Right forelimb (tissue), 1 donor: ENCODE data around the gene CFAP46.
A peak's percentile ranks its signal among the peaks of the same experiment; 100 is the strongest.
"Not testable (repeated sequence)": the region's sequence is repeated elsewhere in the genome, so short reads cannot be mapped to it uniquely, and the experiment has no call there.

ENCODE experiments used
- DNase-seq: peaks from one replicate; pipeline ENCODE4 v3.0.0-alpha.2; 2018

CFAP46 gene

DNA sequence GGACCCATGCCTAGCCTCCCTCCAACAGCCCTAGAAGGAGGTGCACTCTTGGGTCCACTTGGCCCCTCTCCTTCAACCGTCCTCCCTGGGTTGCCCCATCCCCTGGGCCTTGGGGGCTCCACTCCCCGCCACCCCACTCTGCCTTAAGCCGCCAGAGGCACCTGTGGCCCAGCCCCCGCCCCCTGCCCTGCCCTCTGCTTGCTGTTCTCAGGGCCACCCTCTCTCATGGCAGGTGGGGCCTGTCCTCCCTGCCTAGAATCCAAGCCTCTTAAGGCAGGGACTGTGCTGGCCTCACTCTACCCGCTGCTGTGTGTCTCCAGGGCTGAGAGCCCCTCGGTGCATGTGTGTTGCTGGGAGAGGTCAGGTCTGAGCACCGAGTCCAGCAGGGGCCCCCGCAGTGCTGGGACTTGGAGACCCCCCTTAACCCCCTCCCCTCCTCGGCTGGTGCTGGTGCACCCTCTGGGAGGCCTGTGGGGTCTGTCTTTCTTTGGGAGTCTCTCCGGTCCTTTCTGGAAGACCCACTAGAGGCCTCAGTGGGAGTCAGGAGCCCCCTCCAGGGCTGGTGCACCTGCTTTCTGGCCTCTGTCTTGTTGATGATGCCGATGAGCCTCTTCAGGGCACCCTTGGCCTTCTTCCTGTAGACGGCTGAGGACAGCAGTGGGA, 43.8 kb downstream of the CFAP46 start:
- peak; percentile 37 for DNase-seq

DNA sequence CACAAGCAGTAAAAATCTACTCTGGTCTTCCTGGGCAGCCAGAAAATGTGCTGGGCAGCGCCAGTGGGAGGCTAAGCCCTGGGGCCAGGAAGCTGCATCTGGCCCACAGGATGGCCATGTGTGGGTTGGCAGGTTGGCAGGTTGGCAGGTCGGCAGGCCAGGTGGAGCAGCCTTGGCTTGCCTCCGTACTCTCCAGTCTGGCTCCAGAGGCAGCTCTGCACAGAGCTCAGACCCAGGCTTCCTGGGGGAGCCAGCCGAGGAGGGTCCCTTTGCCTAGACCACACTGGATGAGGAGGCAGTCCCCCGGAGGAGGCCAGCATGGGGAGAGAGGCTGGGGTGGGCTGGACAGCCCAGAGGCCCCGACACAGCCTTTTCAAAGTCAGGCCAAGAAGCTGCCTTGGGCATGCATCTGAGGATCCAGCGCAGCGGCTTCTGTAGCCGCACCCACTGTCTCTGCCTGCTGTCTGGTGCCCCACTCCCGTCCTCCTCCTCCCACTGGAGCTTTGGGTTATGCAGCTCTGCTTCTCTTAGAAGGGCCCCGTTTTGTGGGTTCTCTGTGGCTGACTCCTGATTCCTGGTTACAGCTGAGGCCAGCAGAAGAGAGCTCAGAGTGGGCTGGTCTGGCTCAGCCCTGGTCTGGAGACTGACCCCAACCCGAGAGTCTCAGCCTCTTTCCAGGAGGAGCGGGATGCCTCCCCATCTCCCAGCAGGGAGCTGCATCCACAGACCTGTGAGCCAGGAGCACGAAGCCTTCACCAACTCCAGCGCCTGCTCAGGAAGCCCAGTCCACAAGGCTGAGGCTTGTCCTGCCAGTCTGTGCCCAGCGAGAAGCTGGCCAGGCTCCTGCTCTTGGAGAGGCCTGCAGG, 44.6 kb downstream of the CFAP46 start:
- DNase-seq: peak; percentile 23

DNA sequence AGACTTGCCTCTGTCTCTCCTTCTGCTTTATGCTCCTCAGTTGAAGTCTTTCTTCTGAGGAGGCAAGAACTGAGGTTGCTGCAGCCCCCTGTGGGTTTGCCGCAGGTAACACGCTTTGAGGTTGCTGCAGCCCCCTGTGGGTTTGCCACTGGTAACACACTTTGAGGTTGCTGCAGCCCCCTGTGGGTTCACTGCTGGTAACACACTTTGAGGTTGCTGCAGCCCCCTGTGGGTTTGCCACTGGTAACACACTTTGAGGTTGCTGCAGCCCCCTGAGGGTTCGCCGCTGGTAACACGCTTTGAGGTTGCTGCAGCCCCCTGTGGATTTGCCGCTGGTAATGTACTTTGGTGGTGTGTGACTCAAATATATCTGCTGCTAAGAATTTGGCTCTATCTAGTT, 48.6 kb downstream of the CFAP46 start:
- not testable (repeated sequence) for DNase-seq

DNA sequence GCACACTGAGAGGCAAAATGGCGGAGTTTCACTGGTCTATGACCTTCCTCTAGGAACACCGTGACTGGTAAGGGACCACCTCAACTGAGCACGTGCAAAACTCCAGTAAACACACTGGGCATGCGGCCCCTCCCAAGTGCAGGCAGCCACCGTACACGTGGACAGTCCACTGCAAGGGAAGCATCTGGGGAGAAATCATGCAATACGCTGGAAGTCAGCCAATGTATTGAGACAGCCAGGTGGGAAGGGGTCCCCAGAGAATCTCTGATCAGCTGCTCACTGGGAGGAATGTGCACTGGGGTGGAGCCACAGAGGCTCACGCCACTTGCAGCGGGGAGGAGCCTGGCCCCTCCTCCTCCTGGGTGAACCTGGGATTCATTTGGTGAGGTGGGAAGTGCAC, 49.3 kb downstream of the CFAP46 start:
- no peak for DNase-seq

DNA sequence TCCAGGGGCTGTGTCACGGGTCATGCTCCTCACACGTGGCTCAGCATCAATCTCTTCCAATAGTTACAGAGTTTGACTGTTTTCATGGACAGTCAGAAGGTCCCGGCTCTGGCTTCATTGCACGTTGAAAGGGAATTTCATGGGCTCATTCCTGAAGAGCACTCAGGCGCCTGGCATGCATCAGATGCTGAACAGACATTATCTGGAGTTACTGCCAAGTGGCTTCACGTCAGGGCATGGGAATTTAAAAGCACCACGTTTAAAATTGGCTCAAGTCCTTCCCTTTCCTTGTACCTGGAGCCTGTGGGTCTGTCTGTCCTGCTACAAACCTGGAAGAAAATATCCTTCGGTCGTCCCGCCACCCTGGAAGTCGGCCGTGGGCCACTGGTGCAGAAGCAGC, 50.4 kb downstream of the CFAP46 start:
- peak; percentile 40 for DNase-seq

DNA sequence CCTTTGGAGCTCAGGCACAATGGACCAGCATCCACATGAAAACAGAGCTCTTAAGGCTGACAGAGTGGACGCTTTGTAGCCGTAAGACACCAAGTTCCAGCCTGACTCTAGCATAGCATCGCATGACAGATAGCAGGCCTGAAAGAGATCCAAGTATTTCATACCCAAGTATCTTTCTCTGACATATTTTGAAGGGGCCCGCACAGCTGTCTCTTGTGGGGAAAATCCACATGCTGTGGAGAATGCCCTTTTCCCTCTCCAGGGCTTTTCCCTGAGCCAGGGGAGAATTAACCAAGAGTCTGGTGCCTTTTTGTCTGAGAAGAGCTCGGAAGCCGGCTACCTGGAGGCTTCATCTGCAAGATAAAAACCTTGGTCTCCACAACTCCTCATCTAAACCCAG, 51.0 kb downstream of the CFAP46 start:
- DNase-seq: peak; percentile 41

DNA sequence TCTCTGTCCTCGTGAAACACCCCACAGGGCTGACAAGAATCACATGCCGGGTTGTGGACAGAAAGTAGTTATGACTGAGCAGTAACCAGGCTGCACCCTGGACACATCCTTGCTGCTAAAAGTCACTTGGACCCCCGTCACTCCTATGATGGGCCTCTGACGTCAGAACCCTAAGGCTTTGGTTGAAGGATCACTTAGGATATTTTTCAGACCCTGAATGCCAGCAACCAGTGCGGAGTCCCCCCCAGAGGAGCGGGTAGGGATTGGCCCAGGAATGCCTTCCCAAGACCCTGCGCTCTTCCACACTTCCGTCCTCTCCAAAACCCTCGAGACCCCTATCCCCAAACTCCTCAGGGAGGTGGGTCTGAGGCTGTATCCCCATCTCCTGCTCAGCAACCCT, 52.1 kb downstream of the CFAP46 start:
- peak; percentile 27 for DNase-seq

DNA sequence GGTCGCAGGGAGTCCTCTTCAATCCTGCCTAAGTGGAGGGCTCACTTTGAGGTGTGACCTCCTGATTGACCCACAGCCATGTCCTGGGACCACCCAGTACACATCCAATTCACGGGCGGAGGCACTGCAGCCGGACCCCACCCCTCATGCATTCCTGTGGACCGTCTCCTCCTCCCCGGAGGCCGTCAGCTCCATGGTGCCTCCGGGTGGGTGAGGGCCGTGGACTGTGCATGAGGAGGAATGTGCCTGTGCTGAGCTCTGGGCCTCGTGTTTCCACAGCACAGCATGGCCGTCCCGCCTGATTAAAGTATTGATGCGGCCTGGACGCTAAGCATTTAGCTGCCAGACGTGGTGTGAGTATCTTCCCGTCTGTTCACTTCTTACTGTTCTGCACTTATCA, 52.8 kb downstream of the CFAP46 start:
- DNase-seq: peak; percentile 36

DNA sequence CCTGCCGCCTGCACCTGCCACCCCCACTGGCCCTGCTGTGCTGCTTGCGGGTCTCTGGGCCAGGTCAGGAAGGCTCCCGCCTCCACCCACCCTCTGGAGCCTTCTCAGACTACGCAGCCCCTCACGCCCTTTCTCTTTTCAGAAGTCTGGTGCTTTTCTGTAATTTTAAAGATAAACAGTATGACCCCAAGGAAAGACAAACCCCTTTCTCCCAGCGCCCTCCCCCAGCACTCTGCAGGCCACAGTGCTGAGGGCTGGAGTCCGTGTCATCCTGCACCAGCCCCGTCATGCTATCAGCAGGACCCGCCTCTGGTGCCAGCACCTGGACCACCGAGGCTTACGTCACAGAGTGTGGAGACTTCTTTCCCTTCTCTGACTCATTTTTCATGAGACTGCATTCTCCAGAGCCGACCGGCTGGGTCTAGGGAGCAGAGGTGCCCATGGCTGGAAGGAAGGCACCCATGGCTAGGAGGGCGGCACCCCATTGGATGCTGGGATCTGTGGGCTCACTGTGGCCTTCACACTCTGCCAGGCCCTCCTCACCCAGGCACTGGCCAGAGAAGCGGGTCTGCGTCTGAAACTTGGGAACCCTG, 53.4 kb downstream of the CFAP46 start:
- peak; percentile 7 for DNase-seq

DNA sequence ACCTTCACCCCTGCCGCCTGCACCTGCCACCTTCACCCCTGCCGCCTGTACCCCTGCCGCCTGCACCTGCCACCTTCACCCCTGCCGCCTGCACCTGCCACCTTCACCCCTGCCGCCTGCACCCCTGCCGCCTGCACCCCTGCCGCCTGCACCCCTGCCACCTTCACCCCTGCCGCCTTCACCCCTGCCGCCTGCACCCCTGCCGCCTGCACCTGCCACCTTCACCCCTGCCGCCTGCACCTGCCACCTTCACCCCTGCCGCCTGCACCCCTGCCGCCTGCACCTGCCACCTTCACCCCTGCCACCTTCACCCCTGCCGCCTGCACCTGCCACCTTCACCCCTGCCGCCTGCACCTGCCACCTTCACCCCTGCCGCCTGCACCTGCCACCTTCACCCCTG, 53.9 kb downstream of the CFAP46 start:
- peak; percentile 44 for DNase-seq

DNA sequence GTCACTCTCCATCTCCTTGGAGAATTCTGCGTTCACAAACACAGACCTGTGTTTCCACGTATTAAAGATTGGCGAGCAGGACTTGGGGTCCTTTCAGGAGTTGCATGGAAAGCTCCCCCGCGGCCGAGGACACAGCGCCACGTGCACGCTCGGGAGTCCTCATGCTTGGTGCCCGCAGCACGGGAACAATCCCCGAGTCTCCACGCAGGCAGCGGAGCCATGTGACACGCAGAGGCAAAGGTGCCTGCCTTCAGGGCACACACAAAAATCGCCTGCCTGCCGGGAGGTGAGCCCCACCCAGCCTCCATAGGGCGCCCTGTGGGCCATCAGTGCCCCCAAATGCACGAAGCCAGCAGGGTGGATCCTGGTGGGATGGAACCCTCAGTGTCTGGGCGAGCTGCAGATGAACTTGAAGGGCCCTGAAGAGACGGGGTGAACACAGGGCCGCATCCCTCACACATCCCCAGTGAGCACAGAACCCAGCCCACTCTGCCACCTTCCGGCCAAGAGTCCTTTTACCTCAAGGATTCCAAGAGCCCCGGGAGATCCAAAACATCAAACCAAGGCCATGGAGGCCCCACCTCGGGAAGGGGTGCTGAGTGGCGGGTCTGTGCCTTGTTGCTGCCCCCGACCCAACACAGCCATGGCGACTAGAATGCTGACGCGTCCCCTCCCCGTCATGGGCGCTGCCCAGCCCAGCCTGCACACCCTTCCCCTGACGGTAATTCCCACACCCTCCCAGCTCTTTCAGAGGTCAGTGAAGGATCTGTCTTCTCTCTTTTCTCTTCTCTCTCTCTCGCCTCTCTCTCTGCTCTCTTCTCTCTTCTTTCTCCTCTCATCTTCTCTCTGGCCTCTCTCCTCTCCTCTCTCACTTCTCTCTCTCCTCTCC, 55.9 kb downstream of the CFAP46 start:
- DNase-seq: peak; percentile 44

DNA sequence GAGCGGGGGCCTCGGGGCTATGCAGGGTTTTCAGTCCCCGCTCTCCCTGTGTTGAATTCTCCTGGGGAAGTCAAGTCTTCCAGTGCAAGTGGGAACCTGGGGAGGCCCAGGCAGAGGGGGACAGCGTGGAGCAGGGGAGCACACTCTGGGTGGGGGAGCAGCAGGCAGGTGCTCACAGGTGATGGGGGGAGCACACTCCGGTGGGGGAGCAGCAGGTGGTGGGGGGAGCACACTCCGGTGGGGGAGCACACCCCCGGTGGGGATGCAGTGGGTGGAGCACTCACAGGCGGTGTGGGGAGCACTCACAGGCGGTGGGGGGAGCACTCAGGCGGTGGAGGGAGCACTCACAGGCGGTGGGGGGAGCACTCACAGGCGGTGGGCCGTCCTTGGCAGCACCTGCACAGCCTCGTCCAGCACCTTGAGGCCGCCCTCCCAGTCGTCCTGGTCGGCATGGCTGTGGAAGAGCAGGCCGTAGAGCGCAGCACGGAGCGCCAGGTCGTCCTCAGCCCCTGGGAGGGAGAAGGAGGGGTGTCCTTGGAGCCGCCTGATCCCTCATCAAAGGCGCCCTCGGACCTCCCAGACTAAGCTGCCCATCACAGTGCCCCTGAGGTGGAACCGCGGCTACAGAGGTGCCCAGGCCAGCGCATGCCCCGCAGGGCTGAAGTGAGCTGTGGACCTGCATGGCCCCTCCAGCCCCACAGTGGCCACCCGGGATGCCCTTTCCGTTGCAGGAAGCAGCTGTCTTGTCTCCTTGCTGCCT, 56.7 kb downstream of the CFAP46 start:
- DNase-seq: peak; percentile 44

DNA sequence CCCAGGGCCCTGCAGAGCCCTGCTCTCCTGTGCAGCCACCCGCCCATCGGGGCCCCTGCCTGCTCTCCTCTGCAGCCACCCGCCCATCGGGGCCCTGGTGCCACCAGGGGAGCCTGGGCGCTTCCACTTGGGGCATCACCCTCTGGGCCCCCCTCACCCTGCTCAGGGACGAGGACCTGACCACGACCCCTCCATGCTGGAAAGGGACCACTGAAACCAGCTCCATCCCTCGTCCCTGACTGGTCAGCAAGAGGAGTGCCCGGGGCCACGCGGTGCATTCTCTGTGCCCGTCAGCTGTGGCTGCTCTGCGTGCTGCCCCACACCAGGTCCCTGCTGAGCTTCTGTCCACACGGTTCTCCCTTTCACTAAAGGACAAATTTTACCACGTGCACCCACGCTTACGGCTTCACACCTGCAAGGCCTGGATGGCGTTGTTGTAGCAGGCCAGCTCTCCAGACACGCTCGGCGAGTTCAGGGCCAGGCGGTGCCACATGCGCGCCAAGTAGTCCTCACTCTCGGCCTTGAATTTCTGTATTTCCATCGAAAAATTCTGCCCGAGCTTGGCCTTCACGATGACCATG, 57.6 kb downstream of the CFAP46 start:
- peak; percentile 18 for DNase-seq

DNA sequence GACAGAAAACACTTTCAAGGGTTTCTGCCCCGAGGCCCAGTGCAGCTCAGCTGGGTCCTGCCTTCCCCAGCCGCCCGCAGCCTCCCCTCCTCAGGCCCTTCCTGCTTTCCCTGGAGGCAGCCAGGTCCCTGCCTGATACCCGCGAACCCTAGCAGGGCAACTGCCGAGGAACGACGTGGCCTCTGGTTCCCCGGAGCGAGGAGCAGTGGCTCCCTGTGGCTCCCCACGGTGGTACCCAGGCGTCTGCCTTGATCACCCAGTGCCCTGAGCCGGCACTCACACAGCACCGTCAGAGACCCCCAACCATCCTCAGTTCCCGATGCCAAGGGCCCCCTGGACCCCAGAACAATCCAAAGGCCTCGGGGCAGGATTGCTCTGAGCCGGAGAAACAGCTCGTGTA, 58.3 kb downstream of the CFAP46 start:
- peak; percentile 22 for DNase-seq

DNA sequence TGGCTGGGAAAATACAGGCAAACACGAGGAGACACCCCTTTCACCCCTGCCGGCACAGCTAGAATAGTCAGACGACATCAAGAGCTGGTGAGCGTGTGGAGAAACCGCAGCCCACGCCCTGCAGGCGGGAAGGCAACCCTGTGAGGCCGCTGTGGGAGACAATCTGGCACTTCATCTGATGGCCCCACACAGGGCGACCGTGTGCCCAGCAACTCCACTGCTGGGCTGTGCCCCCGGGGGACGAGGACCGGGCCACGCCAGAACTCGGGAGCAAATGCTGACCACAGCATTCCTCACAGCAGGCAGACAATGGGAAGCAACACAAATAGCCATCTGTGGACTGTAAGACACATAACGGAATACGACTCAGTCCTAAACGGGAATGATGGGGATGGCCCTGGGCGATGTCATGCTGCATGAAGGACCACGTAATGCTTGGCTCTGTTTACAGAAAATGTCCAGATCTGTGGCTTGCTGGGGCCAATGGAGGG, 58.9 kb downstream of the CFAP46 start:
- DNase-seq: peak; percentile 32

DNA sequence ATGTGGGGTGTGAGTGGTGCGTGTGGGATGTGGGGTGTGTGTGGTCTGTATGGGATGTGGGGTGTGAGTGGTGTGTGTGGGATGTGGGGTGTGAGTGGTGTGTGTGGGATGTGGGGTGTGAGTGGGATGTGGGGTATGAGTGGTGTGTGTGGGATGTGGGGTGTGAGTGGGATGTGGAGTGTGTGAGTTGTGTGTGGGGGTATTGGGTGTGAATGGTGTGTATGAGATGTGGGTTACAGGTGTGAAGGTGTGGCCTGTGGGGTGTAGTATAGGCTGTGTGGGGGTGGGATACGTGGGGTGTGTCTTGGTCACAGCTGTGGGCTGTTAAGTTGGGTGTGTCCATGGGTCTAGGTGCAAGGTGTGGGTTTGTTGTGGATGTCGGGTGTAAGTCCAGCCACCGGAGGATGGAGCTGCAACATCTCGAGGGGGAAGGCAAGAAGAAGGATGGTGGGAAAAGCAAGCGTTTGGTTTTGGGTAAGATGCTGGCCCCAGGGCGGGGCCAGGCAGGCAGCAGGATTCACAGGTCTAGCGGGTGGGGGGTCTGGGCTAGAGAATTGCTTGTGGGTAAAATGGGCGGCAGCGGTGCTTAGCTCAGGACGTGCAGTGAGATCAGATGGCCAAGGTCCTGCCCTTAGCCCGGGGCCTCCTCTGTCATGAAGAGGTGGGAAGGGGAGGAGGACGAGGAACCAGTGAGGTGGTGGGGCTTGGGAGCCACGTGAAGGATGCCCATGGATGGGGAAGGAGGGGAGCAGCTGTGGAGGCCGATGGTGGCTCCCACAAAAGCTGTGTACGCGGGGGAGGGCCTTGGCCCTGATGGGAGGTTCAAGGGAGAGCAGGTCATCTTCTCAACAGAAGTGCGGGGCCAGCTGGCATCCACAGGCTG, 60.1 kb downstream of the CFAP46 start:
- peak; percentile 26 for DNase-seq

DNA sequence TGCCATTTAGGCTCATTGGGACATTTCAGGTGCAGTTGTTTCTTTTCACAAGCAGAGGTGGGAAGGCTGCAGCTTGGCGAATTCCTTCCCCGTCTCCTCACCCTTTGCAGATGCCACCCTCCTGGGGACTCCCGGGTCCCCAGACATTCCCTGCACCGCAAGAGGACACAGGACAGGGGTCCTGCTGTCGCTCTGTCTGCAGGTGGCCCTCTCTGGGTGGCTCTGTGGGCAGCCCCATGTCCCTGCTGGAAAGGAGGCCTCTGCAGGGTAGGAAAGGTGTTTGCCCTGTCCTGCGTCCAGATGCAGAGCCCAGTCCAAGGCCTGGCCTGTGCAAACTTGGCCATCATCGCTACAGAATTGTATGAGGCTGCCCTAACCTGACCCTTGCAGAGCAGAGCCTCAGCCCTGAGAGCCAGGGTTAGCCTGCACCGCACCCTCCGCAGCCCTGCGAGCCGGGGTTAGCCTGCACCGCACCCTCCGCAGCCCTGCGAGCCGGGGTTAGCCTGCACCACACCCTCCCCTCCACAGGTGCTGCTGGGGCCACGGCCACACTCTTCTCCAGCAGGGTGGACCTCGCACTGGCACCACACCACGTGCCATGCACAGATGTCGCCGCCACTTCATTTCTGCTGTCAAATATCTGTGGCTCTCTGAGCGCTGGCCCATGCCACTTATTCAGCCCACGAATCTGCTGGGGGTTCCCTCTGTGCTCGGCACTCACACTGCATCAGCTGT, 61.0 kb downstream of the CFAP46 start:
- DNase-seq: peak; percentile 25

DNA sequence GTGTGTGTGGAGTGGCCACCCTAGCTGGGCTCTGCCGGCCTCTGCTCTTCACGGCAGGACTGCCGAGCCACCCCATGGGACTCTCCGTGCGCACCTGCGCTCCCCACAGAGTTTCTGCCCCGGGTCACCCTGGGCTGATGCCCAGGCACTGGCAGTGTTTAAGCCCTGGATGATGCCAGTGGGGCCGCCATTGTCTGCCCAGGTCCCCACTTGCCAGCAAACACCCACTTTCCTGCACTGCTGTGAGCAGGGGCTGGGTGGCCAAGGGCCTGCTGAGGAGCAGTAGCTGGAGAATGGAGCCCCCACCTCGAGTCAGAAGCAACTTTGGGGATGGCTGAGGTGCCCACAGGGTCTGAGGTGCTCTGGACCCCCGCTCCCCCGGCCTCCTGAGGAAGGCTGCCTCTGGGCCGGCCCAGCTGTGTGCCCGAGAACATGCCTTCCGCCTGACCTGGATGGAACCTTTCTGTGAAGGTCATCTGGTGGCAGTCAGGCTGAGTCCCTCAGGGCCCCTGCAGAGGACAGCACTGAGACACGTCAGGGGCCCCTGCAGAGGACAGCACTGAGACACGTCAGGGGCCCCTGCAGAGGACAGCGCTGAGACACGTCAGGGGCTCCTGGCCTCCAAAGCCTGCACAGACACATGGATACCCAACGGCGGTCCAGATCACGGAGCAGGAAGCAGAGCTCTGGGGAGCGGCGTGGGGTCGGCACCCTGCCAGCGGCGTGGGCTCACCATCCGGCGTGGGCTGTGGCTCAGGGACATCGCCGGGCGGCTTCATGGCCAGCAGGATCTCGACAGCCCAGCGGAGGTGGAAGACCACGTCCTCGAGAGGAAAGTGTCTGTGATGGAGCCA, 62.0 kb downstream of the CFAP46 start:
- peak; percentile 35 for DNase-seq
